ENCODE results near the gene TTC28. TPM values are rescaled to one million over a fixed set of nuclear protein-coding genes. Genes with fewer than 3 reads are reported as not detected.
"Not testable (repeated sequence)": the region's sequence is repeated elsewhere in the genome, so short reads cannot be mapped to it uniquely, and the experiment has no call there.

TTC28 gene
- total RNA-seq, 1 donor from 2014 or later = 13.5 TPM

DNA sequence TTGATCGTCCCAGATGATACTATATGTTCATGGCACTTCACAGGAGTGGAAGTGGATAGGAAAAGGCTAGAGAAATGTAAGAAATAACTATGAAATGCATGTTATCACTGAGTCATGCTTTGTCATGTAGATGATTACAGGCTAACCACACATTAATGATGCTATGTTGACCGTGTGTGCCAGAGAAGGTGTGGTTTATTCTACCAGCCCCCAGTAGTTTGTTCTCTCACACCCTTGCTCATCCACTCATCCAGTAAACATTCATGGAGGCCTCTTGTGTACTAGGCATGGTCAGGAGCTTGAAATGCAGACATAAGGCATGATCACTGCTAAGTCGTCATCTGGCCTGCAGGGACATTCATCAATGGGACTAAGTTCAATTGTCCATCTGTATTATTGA lies 607.6 kb downstream of the TTC28 start:
- Histone ChIP-seq H3K36me3 (ENCODE audit: control insufficient read depth, insufficient read depth, low read length) (no peaks in the 10 kb centered on the region), H3K27me3 (ENCODE audit: control insufficient read depth, insufficient read depth, low read length) (no peaks in the 10 kb centered on the region), H3K4me3 (ENCODE audit: low read depth, low read length) (no peak overlapping the region)
- DNase-seq (ENCODE audit: low read depth) = no peak
- no peak for TF ChIP-seq CTCF (IDR thresholded peaks at IDR 0.05; ENCODE audit: insufficient read depth, low read length, poor library complexity, severe bottlenecking)

DNA sequence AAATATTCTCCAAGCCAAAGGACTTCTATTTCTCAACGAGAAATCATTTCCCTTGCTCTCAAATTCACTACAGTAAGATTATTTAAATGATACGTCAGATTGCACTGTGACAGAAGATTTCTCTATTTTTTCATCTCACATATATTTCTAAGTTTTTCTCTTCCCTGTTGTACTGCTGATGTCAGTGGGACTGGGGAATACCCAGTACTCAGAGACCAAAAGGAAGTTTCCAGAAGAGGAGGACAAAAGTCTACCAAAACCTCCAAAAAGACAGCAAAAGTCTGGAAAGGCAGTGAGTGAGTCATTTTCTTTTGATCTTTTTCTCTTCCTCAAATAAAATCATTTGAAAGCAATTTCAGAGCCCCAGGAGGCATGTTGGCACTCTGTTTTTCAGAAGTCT lies 610.8 kb downstream of the TTC28 start:
- DNase-seq (ENCODE audit: low read depth) = no peak
- no peaks in the 10 kb centered on the region for H3K36me3 ChIP-seq (ENCODE audit: control insufficient read depth, insufficient read depth, low read length)
- H3K4me3 ChIP-seq (ENCODE audit: low read depth, low read length) = no peak overlapping the region
- no peaks in the 10 kb centered on the region for H3K27me3 ChIP-seq (ENCODE audit: control insufficient read depth, insufficient read depth, low read length)
- TF ChIP-seq CTCF (IDR thresholded peaks at IDR 0.05; ENCODE audit: insufficient read depth, low read length, poor library complexity, severe bottlenecking) = no peak

DNA sequence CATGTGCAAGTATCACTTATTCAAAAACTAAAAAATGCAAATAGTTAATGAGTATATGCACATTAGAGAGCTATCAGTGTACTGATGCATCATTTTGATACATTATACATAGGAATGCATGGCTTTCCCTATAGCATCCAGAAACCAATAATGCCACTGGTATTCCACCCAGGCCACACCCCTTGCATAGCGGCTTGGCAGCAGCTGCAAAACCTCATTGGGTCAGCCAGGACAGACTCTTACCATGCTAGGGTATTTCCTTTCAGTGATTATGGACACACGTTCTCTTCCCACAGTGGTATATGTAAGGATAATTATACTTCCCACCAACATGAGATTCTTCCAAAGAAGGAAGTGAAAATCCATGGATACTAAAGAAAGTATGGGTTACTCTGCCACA lies 614.7 kb downstream of the TTC28 start:
- DNase-seq (ENCODE audit: low read depth) = no peak
- Histone ChIP-seq H3K4me3 (ENCODE audit: low read depth, low read length) (no peak overlapping the region), H3K27me3 (ENCODE audit: control insufficient read depth, insufficient read depth, low read length) (no peaks in the 10 kb centered on the region), H3K36me3 (ENCODE audit: control insufficient read depth, insufficient read depth, low read length) (no peaks in the 10 kb centered on the region)
- no peak for TF ChIP-seq CTCF (IDR thresholded peaks at IDR 0.05; ENCODE audit: insufficient read depth, low read length, poor library complexity, severe bottlenecking)

DNA sequence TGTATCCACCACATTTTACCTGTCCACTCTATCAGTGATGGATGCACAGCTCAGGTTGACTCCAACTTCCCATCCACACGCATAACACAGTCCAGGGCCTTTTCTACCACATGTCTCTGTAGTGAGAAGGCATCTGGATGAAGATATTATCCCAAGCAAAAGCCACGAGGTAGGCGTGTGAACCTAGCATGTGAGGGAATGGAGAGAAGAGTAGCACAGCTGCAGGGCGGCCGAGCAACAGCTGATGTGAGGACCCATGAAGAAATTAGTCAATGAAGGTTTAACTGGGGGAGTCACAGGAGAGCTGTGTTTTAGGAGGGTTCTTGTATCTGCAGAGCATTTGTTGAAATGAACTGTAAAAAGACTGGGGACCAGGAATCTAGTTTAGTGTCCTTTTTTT lies 616.0 kb downstream of the TTC28 start:
- no peak for DNase-seq (ENCODE audit: low read depth)
- TF ChIP-seq CTCF (IDR thresholded peaks at IDR 0.05; ENCODE audit: insufficient read depth, low read length, poor library complexity, severe bottlenecking) = no peak
- Histone ChIP-seq H3K4me3 (ENCODE audit: low read depth, low read length) (no peak overlapping the region), H3K27me3 (ENCODE audit: control insufficient read depth, insufficient read depth, low read length) (no peaks in the 10 kb centered on the region), H3K36me3 (ENCODE audit: control insufficient read depth, insufficient read depth, low read length) (no peaks in the 10 kb centered on the region)

DNA sequence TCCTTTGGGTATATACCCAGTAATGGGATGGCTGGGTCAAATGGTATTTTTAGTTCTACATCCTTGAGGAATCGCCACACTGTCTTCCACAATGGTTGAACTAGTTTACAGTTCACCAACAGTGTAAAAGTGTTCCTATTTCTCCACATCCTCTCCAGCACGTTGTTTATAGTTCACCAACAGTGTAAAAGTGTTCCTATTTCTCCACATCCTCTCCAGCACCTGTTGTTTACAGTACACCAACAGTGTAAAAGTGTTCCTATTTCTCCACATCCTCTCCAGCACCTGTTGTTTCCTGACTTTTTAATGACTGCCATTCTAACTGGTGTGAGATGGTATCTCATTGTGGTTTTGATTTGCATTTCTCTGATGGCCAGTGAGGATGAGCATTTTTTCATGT lies 619.0 kb downstream of the TTC28 start:
- H3K36me3 ChIP-seq (ENCODE audit: control insufficient read depth, insufficient read depth, low read length); H3K4me3 ChIP-seq (ENCODE audit: low read depth, low read length); H3K27me3 ChIP-seq (ENCODE audit: control insufficient read depth, insufficient read depth, low read length); DNase-seq (ENCODE audit: low read depth): not testable (repeated sequence)

GRCh38 chr22:28058036-28058435 lies 621.6 kb downstream of the TTC28 start:
- H3K27me3 ChIP-seq (ENCODE audit: control insufficient read depth, insufficient read depth, low read length) = no peaks in the 10 kb centered on the region
- H3K36me3 ChIP-seq (ENCODE audit: control insufficient read depth, insufficient read depth, low read length) = no peaks in the 10 kb centered on the region
- DNase-seq (ENCODE audit: low read depth) = no peak
- TF ChIP-seq CTCF (IDR thresholded peaks at IDR 0.05; ENCODE audit: insufficient read depth, low read length, poor library complexity, severe bottlenecking) = no peak
- no peak overlapping the region for H3K4me3 ChIP-seq (ENCODE audit: low read depth, low read length)
